ENCODE measurements around the gene NUCKS1.
A peak's percentile ranks its signal among the peaks of the same experiment; 100 is the strongest.

The NUCKS1 gene

GRCh38 chr1:205750138-205751035 lies at the start of gene NUCKS1:
TSS of gene NUCKS1 (minus strand) at chr1:205750182. CDS start at chr1:205749973, 209 bp downstream.
- peak; percentile 90 for DNase-seq (ENCODE audit: low spot score)
- in situ Hi-C loops (cut with MboI; ENCODE audit: low pct_unique_long_range_greater_than_20kb, low sequenced_read_pairs, unreplicated experiment): no loop called here
- no peak for TF ChIP-seq CTCF (IDR thresholded peaks at IDR 0.05; ENCODE audit: extremely low read depth, insufficient read depth, missing control alignments)

- in situ Hi-C loops (cut with MboI; ENCODE audit: low pct_unique_long_range_greater_than_20kb, low sequenced_read_pairs, unreplicated experiment): loop anchor here (10.0 to 25.0 kb wide), 2 partner anchors 186 to 314 kb away; partner anchors contain the start of gene AVPR1B
- no peak for TF ChIP-seq CTCF (IDR thresholded peaks at IDR 0.05; ENCODE audit: extremely low read depth, insufficient read depth, missing control alignments)
- no peak for DNase-seq (ENCODE audit: low spot score)
These were observed 48.6 kb upstream of the NUCKS1 start for GRCh38 chr1:205798577-205798976.

- in situ Hi-C loops (cut with MboI; ENCODE audit: low pct_unique_long_range_greater_than_20kb, low sequenced_read_pairs, unreplicated experiment): loop anchor here (10.0 to 25.0 kb wide), 2 partner anchors 188 to 315 kb away; partner anchors contain the start of gene AVPR1B
- no peak for TF ChIP-seq CTCF (IDR thresholded peaks at IDR 0.05; ENCODE audit: extremely low read depth, insufficient read depth, missing control alignments)
- no peak for DNase-seq (ENCODE audit: low spot score)
These were observed 47.2 kb upstream of the NUCKS1 start for GRCh38 chr1:205797168-205797567.

- no peak for TF ChIP-seq CTCF (IDR thresholded peaks at IDR 0.05; ENCODE audit: extremely low read depth, insufficient read depth, missing control alignments)
- DNase-seq (ENCODE audit: low spot score): no peak
- in situ Hi-C loops (cut with MboI; ENCODE audit: low pct_unique_long_range_greater_than_20kb, low sequenced_read_pairs, unreplicated experiment): loop anchor here (10.0 to 25.0 kb wide), 2 partner anchors 191 to 318 kb away; partner anchors contain the start of gene AVPR1B
These were observed 44.2 kb upstream of the NUCKS1 start for GRCh38 chr1:205794011-205794730.

GRCh38 chr1:205792961-205793673 lies 43.1 kb upstream of the NUCKS1 start:
- no peak for TF ChIP-seq CTCF (IDR thresholded peaks at IDR 0.05; ENCODE audit: extremely low read depth, insufficient read depth, missing control alignments)
- in situ Hi-C loops (cut with MboI; ENCODE audit: low pct_unique_long_range_greater_than_20kb, low sequenced_read_pairs, unreplicated experiment): loop anchor here (10.0 to 25.0 kb wide), 2 partner anchors 192 to 319 kb away; partner anchors contain the start of gene AVPR1B
- no peak for DNase-seq (ENCODE audit: low spot score)

- TF ChIP-seq CTCF (IDR thresholded peaks at IDR 0.05; ENCODE audit: extremely low read depth, insufficient read depth, missing control alignments): no peak
- in situ Hi-C loops (cut with MboI; ENCODE audit: low pct_unique_long_range_greater_than_20kb, low sequenced_read_pairs, unreplicated experiment): loop anchor here (10.0 to 25.0 kb wide), 2 partner anchors 192 to 320 kb away; partner anchors contain the start of gene AVPR1B
- DNase-seq (ENCODE audit: low spot score): no peak
These were observed 42.5 kb upstream of the NUCKS1 start for GRCh38 chr1:205792481-205792881.

Measured in GM13977 (cell line).